ENCODE measurements around the gene DNAI4. TPM values are rescaled to one million over a fixed set of nuclear protein-coding genes. Genes with fewer than 3 reads are reported as not detected.
"Not testable (repeated sequence)": the region's sequence is repeated elsewhere in the genome, so short reads cannot be mapped to it uniquely, and the experiment has no call there.

Gene DNAI4
- total RNA-seq, 1 experiment from 2014 or later, result 3.9 TPM

DNA sequence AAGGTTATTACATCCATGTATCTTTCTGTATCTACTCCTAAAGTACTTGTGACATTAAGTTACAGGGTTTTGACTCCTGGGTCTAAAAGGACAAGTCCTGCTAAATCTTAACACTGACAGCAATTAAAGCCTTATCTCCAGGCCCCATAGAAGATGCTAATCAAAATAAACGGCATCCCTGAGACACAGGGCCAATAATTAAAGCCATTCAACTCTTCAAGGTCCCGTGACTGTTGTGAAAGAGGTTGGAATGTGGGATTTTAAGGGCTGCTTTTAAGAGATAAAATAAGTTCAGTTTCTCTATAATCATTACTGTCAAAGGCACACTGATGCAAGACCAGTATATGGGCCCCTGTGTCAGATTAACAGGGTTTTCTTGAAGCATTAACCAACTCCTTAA, 8.3 kb downstream of the DNAI4 start:
- no peaks in the 10 kb centered on the region for H3K36me3 ChIP-seq (ENCODE audit: control insufficient read depth in 1 of 2, insufficient read depth in 2 of 2, low read length in 2 of 2)
- ATAC-seq, result no peak
- TF ChIP-seq ZNF274 (IDR thresholded peaks at IDR 0.05; ENCODE audit: low read depth, low read length), result no peak
- TF ChIP-seq, protein P1, sequence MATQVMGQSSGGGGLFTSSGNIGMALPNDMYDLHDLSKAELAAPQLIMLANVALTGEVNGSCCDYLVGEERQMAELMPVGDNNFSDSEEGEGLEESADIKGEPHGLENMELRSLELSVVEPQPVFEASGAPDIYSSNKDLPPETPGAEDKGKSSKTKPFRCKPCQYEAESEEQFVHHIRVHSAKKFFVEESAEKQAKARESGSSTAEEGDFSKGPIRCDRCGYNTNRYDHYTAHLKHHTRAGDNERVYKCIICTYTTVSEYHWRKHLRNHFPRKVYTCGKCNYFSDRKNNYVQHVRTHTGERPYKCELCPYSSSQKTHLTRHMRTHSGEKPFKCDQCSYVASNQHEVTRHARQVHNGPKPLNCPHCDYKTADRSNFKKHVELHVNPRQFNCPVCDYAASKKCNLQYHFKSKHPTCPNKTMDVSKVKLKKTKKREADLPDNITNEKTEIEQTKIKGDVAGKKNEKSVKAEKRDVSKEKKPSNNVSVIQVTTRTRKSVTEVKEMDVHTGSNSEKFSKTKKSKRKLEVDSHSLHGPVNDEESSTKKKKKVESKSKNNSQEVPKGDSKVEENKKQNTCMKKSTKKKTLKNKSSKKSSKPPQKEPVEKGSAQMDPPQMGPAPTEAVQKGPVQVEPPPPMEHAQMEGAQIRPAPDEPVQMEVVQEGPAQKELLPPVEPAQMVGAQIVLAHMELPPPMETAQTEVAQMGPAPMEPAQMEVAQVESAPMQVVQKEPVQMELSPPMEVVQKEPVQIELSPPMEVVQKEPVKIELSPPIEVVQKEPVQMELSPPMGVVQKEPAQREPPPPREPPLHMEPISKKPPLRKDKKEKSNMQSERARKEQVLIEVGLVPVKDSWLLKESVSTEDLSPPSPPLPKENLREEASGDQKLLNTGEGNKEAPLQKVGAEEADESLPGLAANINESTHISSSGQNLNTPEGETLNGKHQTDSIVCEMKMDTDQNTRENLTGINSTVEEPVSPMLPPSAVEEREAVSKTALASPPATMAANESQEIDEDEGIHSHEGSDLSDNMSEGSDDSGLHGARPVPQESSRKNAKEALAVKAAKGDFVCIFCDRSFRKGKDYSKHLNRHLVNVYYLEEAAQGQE (IDR thresholded peaks at IDR 0.05; ENCODE audit: low read depth), result no peak
- no peak for TF ChIP-seq EZH2phosphoT487 (IDR thresholded peaks at IDR 0.05; ENCODE audit: borderline replicate concordance)
- TF ChIP-seq EGR1 (IDR thresholded peaks at IDR 0.05; ENCODE audit: low read depth), result no peak
- TF ChIP-seq YY1 (IDR thresholded peaks at IDR 0.05; ENCODE audit: extremely low read depth, insufficient replicate concordance, low read depth, low read length), result no peak
- TF ChIP-seq, protein P2, sequence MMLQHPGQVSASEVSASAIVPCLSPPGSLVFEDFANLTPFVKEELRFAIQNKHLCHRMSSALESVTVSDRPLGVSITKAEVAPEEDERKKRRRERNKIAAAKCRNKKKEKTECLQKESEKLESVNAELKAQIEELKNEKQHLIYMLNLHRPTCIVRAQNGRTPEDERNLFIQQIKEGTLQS (IDR thresholded peaks at IDR 0.05), result no peak
- TF ChIP-seq TCF7L2 (IDR thresholded peaks at IDR 0.05; ENCODE audit: borderline replicate concordance, extremely low read depth, insufficient read depth, insufficient read length), result no peak
- TF ChIP-seq, protein P3, sequence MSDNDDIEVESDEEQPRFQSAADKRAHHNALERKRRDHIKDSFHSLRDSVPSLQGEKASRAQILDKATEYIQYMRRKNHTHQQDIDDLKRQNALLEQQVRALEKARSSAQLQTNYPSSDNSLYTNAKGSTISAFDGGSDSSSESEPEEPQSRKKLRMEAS (IDR thresholded peaks at IDR 0.05), result no peak
- TF ChIP-seq ZFX (IDR thresholded peaks at IDR 0.05), result no peak
- TF ChIP-seq POLR2AphosphoS5 (IDR thresholded peaks at IDR 0.05; ENCODE audit: low read depth, low read length), result no peak
- TF ChIP-seq RAD21 (IDR thresholded peaks at IDR 0.05; ENCODE audit: low read depth), result no peak
- H3K9ac ChIP-seq (ENCODE audit: low read length), result no peak overlapping the region
- POLR2A ChIA-PET, result no interaction called here
- DNase-seq (ENCODE audit: low read depth, low spot score), result no peak
- intact Hi-C loops (cut with micrococcal nuclease), result no loop called here
- H3K4me2 ChIP-seq (ENCODE audit: low read length), result no peak overlapping the region
- no TSS peak for BruUV-seq (replicated peaks)
- H3K9me2 ChIP-seq (ENCODE audit: insufficient read depth), result no peaks in the 10 kb centered on the region
- no peaks in the 10 kb centered on the region for H4K20me1 ChIP-seq (ENCODE audit: insufficient read depth)
- CTCF ChIA-PET, result no interaction called here
- no peak overlapping the region for H3K4me3 ChIP-seq (replicated peaks in 1 of 2; ENCODE audit: low read depth in 1 of 2, low read length in 2 of 2)
- H2AFZ ChIP-seq (ENCODE audit: low read depth, low read length, poor library complexity, severe bottlenecking), result no peak overlapping the region
- H3K9me3 ChIP-seq (ENCODE audit: control insufficient read depth in 1 of 2, insufficient read depth in 1 of 2, low read depth in 1 of 2, low read length in 2 of 2), result no peaks in the 10 kb centered on the region
- H3K79me2 ChIP-seq (ENCODE audit: insufficient read depth, low read length), result 0 out of 2 replicates have a peak, but pooled peaks cover 3% of the 10 kb centered on the region
- no peaks in the 10 kb centered on the region for H3K27me3 ChIP-seq (ENCODE audit: insufficient read depth, low read length)
- no peaks in the 10 kb centered on the region for H3K4me1 ChIP-seq (ENCODE audit: control insufficient read depth in 1 of 2, insufficient read depth in 2 of 2, low read length in 2 of 2)
- RAD21 ChIA-PET (ENCODE audit: low non-redundant PET in 1 of 2, low total read pairs in 2 of 2, uncharacterized antibody in 2 of 2, unreplicated experiment in 2 of 2), result no interaction called here
- H3K27ac ChIP-seq (ENCODE audit: low read depth, low read length), result no peak overlapping the region

DNA sequence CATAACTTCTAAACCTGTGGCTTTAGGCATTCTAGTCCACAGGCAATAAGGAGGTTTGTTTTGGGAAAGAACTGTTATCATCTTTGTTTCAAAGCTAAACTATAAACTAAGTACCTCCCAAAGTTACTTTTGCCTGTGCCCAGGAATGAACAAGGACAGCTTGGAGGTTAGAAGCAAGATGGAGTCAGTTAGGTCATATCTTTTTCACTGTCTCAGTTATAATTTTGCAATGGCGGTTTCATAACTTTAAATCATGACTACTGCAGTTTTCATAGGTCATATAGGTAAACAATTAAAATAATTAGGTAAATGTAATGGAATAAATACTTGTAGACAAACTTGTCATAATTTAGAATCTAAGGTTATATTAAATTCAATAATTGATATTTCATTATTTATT, 9.5 kb downstream of the DNAI4 start:
- BruUV-seq (replicated peaks); H4K20me1 ChIP-seq (ENCODE audit: insufficient read depth); H3K4me3 ChIP-seq (replicated peaks in 1 of 2; ENCODE audit: low read depth in 1 of 2, low read length in 2 of 2); DNase-seq (ENCODE audit: low read depth, low spot score); H3K79me2 ChIP-seq (ENCODE audit: insufficient read depth, low read length); H3K4me2 ChIP-seq (ENCODE audit: low read length); H3K27ac ChIP-seq (ENCODE audit: low read depth, low read length); CTCF ChIA-PET; H3K9ac ChIP-seq (ENCODE audit: low read length); POLR2A ChIA-PET; ATAC-seq; RAD21 ChIA-PET (ENCODE audit: low non-redundant PET in 1 of 2, low total read pairs in 2 of 2, uncharacterized antibody in 2 of 2, unreplicated experiment in 2 of 2); H3K27me3 ChIP-seq (ENCODE audit: insufficient read depth, low read length); H3K4me1 ChIP-seq (ENCODE audit: control insufficient read depth in 1 of 2, insufficient read depth in 2 of 2, low read length in 2 of 2); H3K9me3 ChIP-seq (ENCODE audit: control insufficient read depth in 1 of 2, insufficient read depth in 1 of 2, low read depth in 1 of 2, low read length in 2 of 2); H2AFZ ChIP-seq (ENCODE audit: low read depth, low read length, poor library complexity, severe bottlenecking); H3K36me3 ChIP-seq (ENCODE audit: control insufficient read depth in 1 of 2, insufficient read depth in 2 of 2, low read length in 2 of 2); H3K9me2 ChIP-seq (ENCODE audit: insufficient read depth); intact Hi-C loops (cut with micrococcal nuclease): not testable (repeated sequence)
